ENCODE results near the gene SCYL3.
"Not testable (repeated sequence)": the region's sequence is repeated elsewhere in the genome, so short reads cannot be mapped to it uniquely, and the experiment has no call there.

SCYL3 gene, protein sequence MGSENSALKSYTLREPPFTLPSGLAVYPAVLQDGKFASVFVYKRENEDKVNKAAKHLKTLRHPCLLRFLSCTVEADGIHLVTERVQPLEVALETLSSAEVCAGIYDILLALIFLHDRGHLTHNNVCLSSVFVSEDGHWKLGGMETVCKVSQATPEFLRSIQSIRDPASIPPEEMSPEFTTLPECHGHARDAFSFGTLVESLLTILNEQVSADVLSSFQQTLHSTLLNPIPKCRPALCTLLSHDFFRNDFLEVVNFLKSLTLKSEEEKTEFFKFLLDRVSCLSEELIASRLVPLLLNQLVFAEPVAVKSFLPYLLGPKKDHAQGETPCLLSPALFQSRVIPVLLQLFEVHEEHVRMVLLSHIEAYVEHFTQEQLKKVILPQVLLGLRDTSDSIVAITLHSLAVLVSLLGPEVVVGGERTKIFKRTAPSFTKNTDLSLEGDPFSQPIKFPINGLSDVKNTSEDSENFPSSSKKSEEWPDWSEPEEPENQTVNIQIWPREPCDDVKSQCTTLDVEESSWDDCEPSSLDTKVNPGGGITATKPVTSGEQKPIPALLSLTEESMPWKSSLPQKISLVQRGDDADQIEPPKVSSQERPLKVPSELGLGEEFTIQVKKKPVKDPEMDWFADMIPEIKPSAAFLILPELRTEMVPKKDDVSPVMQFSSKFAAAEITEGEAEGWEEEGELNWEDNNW

DNA sequence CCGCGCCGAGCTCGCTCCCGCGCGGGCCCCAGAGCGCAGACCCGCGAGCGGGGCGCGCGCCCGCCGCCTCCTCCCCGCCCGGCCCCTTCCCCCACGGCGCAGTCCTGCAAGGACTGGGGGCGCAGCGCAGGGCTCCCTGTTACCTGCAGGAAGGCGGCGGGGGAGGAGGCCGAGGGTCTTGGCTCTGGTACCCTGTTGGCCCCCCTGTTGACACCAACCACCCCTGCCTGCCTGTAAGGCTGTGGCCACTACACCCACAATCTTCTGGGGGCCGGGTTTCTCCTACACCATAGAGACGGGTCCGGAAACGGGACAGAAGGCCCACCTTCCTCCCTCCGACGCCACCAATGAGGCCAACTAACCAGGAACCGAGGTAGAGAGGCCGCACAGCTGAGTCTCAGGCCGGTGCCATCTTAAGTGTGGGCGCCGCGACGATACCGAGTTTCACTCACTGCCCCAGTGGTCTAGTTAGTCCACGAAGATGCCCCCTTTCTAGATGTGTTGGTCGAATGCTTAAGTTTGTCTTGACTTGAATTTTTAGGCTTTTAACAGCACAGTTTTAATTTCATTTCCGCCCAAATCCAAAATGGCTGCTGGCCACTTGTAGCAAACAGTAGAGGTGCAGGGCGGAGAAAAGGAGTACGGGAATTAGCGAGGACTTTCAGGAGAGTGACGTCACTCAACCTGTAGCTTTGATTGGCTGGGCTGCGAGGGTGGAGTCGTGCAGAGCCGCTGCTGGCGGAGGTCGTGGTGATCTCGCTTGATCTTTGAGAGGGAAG, at the start of gene SCYL3:
TSS of gene SCYL3 (minus strand) at position 252 of the 779 bp plus-strand sequence. CDS start 5,056 bp downstream, outside the sequence.
- DNase-seq (ENCODE audit: low read depth in 2 of 2): peak; percentile 71 to 72

GRCh38 chr1:169941982-169942830, 48.5 kb upstream of the SCYL3 start:
- no peak for DNase-seq (ENCODE audit: low read depth in 2 of 2)

DNA sequence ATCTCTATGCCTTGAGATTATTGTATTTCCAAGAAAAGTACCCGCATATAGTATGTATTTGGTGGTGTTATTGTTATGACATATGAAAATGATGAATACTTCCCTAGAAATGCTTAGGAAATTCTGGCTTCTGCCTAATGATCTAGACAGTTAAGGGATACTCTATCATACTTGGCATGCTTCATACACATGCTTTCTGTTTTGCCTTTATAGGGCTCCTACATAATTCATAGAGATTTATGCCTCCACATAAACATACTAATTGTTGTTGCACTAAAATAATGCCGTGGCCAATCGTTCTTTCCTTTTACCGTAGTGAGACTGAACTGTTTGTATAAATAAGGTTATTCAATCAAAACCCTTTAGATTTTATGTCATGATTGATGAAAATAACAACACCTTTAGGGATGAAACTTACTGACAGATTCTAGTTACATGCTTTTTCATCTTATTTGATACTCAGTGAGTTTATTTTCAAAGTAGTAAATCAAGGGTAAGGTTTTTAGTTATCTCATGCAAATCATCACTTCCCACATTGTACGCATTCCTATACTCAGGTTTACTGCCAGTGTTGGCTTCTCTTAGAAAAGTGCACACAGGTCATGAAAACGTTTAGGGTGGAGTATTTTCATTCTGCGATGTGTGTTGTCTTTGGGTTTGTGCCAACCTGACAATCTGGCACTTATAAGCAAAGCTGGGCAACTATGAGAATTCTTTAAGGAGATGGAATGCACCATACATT, 40.5 kb upstream of the SCYL3 start:
- DNase-seq (ENCODE audit: low read depth in 2 of 2): no peak

DNA sequence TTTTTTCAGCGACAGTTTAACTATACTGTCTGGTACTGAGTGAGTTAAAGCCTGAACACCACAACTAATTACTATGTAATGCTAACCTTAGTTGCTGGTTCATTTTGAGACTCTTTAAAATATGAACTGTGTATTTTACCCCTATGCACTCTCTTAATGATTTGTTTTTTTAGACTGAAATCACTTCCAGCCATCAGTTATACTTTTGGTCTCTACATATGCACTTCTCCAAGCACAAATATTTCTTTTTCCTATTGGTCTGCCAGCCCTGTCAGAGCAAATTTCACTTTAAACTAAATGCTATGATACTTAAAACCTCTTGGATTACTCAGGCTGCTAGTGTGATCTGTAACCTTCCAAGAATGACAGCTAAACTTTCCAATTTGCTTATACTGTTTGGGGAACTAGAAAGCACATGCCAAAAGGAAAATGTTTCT, 38.1 kb upstream of the SCYL3 start:
- no peak for DNase-seq (ENCODE audit: low read depth in 2 of 2)

DNA sequence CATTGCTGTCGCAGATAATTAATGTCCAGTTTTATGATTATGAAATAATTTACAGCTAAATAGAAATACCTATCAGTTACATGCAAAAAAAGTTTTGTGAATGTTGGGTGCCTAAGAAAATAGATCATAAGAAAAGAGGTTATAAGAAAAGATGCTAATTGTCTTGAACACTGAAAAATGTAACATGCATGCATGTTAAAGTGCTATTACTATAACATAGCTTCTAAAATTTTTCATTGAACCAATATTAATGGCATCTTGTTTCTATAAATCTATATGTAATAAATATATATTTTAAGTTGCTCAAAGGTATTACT, 35.5 kb upstream of the SCYL3 start:
- DNase-seq (ENCODE audit: low read depth in 2 of 2): no peak

DNA sequence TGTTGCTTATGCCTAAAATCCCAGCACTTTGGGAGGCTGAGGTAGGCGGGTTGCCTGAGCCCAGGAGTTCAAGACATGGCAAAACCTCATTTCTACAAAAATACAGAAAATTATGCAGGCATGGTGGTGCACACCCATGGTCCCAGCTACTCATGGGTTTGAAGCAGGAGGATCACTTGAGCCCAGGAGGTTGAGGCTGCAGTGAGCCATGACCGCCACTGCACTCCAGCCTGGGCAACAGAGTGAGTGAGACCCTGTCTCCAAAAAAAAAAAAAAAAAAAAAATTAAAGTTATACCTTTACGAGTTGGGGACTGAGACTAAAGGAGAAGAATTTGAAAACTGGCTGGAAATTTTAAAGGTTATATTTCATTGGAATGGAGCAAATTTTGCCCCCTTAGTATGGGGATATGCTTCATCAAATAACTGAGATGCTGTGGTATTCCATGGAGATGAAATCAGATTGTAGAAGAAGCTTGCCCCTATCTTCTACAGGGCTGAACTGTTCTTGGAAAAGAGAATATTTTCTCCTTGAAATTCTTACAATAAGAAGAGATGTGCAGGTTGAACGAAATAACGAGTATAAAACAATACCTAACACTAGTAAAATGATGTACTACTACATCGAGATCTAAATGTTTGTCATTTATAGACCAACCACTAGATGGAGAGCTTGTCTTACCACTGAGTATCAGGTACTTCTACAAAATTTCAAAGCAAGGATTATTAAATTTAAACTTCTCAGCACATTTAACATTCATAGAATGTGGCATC, 34.9 kb upstream of the SCYL3 start:
- DNase-seq (ENCODE audit: low read depth in 2 of 2): no peak

GRCh38 chr1:169925505-169926482, 32.1 kb upstream of the SCYL3 start:
- DNase-seq (ENCODE audit: low read depth in 2 of 2): no peak

- DNase-seq (ENCODE audit: low read depth in 2 of 2): no peak
These were observed 31.1 kb upstream of the SCYL3 start for GRCh38 chr1:169924829-169925228.

DNA sequence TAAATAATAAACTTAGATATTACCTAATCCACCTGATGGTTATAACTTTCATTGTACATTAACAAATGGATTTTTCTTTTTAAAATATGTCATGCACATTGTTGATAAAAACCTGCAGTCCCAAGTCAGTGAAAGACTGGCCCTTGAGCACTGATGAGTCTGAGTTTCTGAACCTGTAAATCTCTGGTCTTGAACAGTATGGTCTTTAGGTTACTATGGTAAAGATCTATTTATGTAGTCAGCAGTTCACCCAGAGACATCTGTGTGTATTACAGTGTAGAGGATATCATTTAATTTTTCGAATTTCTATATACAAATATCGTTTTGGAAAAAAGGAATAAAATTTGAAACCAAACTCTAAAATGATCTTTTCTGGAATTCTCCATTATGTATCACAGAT, 30.4 kb upstream of the SCYL3 start:
- DNase-seq (ENCODE audit: low read depth in 2 of 2): no peak

DNA sequence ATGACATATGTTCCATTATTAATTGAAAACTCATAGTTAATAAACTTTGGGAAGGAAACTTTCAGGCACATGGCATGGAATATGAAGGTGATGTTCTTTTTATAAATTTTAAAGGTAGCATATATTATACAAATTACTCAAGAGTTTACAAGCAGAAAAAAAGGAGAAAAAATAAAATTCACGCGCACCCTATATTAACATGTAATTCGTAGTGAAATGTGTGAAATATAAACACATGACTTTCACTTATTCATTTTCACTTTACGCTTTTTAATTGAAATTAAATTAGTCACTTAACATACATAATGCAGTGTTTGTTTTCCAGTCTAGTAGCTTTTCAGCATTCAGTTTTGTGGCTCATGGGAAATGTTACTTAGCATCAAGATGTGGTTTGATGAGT, 27.4 kb upstream of the SCYL3 start:
- DNase-seq (ENCODE audit: low read depth in 2 of 2): no peak

DNA sequence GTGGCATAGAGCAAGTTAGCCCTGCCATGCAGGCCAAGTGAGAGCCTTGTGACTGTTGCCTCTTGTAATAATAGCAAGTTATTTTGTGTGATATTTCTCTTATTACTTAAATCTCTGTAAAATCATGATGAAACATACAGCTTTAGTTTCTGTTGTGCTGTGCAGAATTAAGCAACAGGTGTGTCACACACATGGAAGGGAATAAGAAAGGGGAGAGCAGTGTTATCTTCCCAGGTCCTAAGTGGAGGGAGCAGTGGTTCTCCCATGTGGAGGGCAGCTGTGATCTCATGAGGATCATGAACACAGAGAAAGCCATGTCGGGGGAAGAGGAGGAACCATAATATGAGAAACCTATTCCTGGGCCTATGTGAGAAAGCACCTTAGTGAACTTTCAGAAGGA, 25.2 kb upstream of the SCYL3 start:
- no peak for DNase-seq (ENCODE audit: low read depth in 2 of 2)

DNA sequence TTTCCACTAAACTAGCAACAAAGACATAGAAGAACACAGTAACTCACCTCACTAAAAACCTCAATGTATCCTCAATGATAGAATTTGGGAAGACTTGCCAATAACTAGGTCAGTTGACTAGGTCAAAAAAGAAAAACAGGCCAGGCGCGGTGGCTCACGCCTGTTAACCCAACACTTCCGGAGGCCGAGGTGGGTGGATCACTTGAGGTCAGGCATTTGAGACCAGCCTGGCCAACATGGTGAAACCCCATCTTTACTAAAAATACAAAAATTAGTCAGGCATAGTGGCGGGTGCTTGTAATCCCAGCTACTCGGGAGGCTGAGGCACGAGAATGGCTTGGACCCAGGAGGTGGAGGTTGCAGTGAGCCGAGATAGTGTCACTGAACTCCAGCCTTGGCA, 24.5 kb upstream of the SCYL3 start:
- not testable (repeated sequence) for DNase-seq (ENCODE audit: low read depth in 2 of 2)

- no peak for DNase-seq (ENCODE audit: low read depth in 2 of 2)
These were observed 21.5 kb upstream of the SCYL3 start for GRCh38 chr1:169915150-169915549.

DNA sequence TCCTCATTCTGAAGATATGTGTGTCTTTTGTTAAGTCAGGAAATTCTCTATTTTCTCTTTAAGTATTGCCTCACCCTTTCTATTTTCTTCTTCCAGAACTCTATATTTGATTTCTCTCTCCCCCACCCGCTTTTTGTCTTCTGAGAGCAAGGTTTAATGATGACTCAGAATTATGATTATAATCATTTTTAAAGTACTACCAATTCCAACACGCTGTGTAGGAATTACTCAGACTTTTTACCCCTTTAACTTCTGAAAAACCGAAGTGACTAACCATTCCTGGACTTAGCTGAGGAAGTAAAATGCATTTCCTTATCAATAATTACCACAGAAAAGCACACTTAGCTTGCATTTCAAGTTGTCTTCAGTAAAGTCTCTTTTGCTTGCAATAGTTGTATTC, 20.8 kb upstream of the SCYL3 start:
- no peak for DNase-seq (ENCODE audit: low read depth in 2 of 2)

GRCh38 chr1:169909499-169909898, 15.8 kb upstream of the SCYL3 start:
- DNase-seq (ENCODE audit: low read depth in 2 of 2): no peak

DNA sequence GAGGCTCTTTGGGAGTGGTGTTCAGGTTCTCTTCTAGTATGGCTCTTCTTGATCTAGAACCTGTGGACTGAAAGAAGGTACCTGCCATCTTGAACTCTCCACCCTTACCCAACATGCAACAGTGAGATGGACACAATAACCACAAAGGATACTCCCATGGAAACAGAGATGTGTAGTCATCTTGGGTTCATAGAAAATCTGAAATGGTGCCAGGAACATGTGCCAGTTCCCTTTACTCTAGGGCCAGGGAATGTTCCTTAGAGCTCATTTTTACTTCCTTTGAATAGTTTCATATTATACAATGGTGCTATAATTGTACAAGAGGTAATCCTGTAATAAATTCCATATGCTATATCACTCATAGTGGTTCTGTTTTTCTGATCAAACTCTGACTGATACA, 13.2 kb upstream of the SCYL3 start:
- no peak for DNase-seq (ENCODE audit: low read depth in 2 of 2)

GRCh38 chr1:169904834-169905233, 11.1 kb upstream of the SCYL3 start:
- no peak for DNase-seq (ENCODE audit: low read depth in 2 of 2)

DNA sequence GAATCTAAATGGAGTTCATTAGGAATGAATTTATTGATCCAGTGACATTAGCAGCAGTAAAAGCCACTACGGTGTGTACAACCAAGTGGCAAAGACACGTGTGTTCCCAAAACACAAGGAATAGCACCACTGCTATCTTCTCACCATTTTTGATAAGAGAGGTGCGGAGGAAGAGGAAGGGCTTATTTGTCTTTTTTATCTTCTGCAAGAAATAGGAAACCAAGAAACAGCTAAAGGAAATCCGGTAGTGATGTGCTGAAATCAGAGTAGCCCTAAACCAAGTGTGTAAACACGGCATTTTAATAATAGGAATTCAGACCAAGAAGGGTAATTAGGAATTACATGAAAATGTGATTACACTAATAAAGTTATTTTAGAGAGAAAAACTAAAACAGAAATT, 9.1 kb upstream of the SCYL3 start:
- no peak for DNase-seq (ENCODE audit: low read depth in 2 of 2)

DNA sequence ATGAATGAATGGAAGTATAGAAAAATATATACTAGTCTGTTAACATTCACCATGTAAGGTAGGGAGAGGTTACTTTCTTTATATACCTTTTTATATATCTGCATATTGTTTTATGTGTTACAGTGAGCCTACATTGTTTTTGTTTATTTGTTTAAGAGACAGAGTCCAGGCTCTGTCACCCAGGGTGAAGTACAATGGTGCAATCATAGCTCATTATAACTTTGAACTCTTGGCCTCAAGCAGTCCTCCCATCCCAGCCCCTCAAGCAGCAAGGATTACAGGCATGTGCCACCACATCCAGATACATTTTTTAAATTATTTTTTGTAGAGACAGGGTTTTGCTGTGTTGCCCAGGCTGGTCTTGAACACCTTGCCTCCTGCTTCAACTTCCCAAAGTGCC, 7.4 kb upstream of the SCYL3 start:
- DNase-seq (ENCODE audit: low read depth in 2 of 2): no peak

Measured in stimulated activated CD8-positive, alpha-beta memory T cell treated with anti-CD3 and anti-CD28 coated beads, Interleukin-7, amount 100 ng/mL, for 1 hour (primary cell).